ENCODE data around the gene KANSL1. TPM values are rescaled to one million over a fixed set of nuclear protein-coding genes. Genes with fewer than 3 reads are reported as not detected.
"Not testable (repeated sequence)": the region's sequence is repeated elsewhere in the genome, so short reads cannot be mapped to it uniquely, and the experiment has no call there.

The KANSL1 gene
- total and polyA plus RNA-seq, 8 donors: 24.6 to 86.6 (median 48.2) TPM

DNA sequence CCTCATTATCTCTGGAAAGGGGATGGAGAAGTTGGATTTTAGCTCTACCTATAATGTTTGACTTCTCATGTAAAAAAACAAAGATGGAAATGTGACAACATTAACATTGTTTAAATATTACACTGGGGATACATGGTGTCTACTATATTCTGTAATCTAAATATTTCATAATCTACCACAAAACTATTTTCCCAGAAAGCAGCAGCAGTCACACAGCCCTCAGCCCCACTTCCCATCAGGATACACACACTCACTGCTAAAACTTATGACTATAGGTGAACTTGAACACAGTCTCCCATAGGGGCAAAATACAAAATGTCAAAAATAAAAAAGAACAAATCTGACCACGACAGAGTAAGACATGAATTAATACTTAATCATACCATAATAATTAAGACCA is 95.7 kb downstream of the KANSL1 start:
- TF ChIP-seq, protein P1, sequence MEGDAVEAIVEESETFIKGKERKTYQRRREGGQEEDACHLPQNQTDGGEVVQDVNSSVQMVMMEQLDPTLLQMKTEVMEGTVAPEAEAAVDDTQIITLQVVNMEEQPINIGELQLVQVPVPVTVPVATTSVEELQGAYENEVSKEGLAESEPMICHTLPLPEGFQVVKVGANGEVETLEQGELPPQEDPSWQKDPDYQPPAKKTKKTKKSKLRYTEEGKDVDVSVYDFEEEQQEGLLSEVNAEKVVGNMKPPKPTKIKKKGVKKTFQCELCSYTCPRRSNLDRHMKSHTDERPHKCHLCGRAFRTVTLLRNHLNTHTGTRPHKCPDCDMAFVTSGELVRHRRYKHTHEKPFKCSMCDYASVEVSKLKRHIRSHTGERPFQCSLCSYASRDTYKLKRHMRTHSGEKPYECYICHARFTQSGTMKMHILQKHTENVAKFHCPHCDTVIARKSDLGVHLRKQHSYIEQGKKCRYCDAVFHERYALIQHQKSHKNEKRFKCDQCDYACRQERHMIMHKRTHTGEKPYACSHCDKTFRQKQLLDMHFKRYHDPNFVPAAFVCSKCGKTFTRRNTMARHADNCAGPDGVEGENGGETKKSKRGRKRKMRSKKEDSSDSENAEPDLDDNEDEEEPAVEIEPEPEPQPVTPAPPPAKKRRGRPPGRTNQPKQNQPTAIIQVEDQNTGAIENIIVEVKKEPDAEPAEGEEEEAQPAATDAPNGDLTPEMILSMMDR (IDR thresholded peaks at IDR 0.05): no peak
- ATAC-seq (no peak), FAIRE-seq (no peak), DNase-seq (no peak)
- H3K27me3 ChIP-seq: no peaks in the 10 kb centered on the region
- H3K4me3 ChIP-seq: no peak overlapping the region
- intact Hi-C loops (cut with DNase I): no loop called here
- H3K9me3 ChIP-seq: no peaks in the 10 kb centered on the region
- WGBS, 2 donors: 17 to 46% methylated on average over 1 of the region's 1 CpG
- peaks cover 9 to 32% (median 21%) of the 10 kb centered on the region in 3 donors for H3K4me1 ChIP-seq
- H3K36me3 ChIP-seq: no peaks in the 10 kb centered on the region
- H3K27ac ChIP-seq: no peak overlapping the region

DNA sequence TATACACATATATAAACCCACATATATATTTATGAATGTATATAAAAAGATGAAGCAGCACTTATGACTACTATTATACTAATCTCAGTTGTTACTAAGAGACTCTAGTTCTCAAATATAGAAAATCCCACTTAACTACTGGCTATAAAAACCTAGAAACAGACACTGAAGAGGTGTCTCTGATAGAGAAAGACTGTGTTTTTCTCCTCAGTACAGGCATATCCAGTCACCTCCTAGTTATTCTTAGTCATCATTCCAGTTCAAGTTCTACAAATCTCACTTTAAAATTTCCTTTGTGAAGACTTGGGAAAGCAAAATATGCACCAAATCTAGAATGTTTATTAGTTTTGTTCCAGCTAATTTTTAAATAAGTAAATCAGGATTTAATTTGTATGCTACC is 100.2 kb downstream of the KANSL1 start:
- TF ChIP-seq, protein P1 (IDR thresholded peaks at IDR 0.05): no peak
- Histone ChIP-seq H3K36me3 (no peaks in the 10 kb centered on the region), H3K27ac (no peak overlapping the region), H3K27me3 (no peaks in the 10 kb centered on the region), H3K9me3 (no peaks in the 10 kb centered on the region), H3K4me3 (no peak overlapping the region), H3K4me1 (no peaks in the 10 kb centered on the region)
- FAIRE-seq (no peak), ATAC-seq (no peak), DNase-seq (no peak)
- intact Hi-C loops (cut with DNase I): no loop called here

DNA sequence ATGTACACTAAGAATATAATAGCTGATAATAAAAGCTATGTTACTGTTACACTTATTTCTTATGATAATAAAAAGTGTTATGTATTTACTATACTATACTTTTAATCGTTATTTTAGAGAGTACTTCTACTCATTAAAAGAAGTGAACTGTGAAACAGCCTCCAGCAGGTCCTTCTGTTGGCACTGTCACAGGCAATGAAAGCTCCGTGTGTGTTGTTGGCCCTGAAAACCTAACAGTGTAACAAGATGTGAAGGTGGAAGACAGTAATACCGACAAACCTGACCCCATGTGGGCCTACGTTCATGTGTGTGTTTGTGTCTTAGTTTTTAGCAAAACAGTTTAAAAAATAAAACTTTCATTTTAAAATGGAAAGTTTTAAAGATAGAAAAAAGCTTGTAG is 102.4 kb downstream of the KANSL1 start:
- H3K27ac ChIP-seq: no peak overlapping the region
- H3K36me3 ChIP-seq: no peaks in the 10 kb centered on the region
- FAIRE-seq: no peak
- no peaks in the 10 kb centered on the region for H3K4me1 ChIP-seq
- no peak for DNase-seq
- TF ChIP-seq, protein P1 (IDR thresholded peaks at IDR 0.05): no peak
- H3K4me3 ChIP-seq: no peak overlapping the region
- intact Hi-C loops (cut with DNase I): no loop called here
- H3K27me3 ChIP-seq: no peaks in the 10 kb centered on the region
- 65 to 66% methylated on average over 4 of the region's 4 CpGs for WGBS, 2 donors
- no peaks in the 10 kb centered on the region for H3K9me3 ChIP-seq
- ATAC-seq: no peak

DNA sequence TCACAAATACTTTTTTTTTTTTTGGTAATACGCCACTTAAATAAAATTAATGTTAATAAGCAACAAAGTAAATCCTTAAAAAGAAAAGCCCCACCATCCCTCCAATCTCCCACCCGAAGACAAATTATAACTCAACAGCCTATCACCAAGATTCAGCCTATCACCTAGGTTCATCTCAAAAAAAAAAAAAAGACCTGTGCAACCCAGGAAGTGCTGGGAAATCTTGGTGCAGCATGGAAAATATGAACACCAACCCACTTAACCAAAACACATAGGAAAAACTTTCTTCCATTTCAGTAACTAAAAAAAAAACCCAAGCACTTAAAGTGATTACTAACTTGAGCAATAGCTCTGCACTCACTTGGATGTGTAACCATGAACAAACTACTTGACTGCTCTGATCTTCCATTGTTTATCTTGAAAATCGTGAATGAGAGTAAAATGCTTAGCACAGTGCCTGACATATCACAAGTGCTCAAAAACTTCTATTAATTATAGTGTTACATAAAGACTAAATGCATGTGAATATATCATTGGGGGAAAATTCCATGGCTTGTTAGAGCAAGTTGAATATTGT is 103.8 kb downstream of the KANSL1 start:
- Histone ChIP-seq H3K36me3 (no peaks in the 10 kb centered on the region), H3K9me3 (no peaks in the 10 kb centered on the region), H3K27ac (no peak overlapping the region), H3K4me1 (peaks cover 6 to 9% (median 8%) of the 10 kb centered on the region in 3 donors), H3K27me3 (no peaks in the 10 kb centered on the region), H3K4me3 (no peak overlapping the region)
- WGBS, 2 donors: 71 to 80% methylated on average over 3 of the region's 3 CpGs
- no peak for ATAC-seq
- DNase-seq: no peak
- no peak for FAIRE-seq
- TF ChIP-seq, protein P1 (IDR thresholded peaks at IDR 0.05): no peak
- intact Hi-C loops (cut with DNase I): no loop called here

DNA sequence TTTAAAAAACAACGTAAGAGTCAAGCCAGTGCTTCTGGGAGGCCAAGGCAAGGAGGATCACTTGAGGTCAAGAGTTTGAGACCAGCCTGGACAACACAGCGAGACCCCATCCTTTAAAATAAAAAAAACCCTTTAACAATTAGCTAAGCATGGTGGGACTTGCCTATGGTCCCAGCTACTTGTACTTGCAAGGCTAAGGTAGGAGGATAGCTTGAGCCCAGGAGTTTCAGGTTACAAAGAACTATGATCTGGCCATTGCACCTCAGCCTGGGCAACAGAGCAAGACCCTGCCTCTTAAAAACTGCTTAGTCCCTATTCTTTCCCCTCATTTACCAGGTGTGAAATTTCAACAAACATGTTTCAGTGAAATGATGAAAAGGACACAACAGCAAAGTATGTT is 104.6 kb downstream of the KANSL1 start:
- 82 to 93% methylated on average over 2 of the region's 2 CpGs for WGBS, 2 donors

DNA sequence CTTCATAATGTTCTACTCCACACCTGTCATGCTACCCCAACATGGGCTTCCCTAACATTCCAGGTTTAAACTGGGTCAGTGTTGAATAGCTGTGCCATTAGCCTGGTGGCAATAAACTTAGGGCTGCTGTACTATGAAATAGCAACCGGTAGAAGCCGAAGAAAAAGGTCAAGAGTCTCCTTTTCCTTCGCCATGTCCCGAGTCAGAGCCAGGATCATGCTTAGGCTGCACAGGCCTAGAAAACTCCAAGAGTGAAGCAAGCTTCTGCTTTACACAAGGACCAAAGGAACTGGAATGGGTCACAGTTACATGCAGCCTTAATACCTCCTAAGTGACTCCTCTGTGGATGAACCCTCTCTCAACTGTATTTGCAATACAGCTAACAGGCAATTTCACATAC is 105.4 kb downstream of the KANSL1 start:
- DNase-seq; intact Hi-C loops (cut with DNase I); H3K36me3 ChIP-seq; H3K4me3 ChIP-seq; H3K27me3 ChIP-seq; H3K27ac ChIP-seq; FAIRE-seq; H3K9me3 ChIP-seq; ATAC-seq: not testable (repeated sequence)
- 93 to 100% methylated on average over 4 of the region's 4 CpGs for WGBS, 2 donors
- H3K4me1 ChIP-seq: peaks cover 14 to 18% (median 17%) of the 10 kb centered on the region in 3 donors

More for the DNA sequence above, 104.6 kb downstream of the KANSL1 start:
- Histone ChIP-seq H3K36me3 (no peaks in the 10 kb centered on the region), H3K27me3 (no peaks in the 10 kb centered on the region), H3K4me1 (peaks cover 7 to 11% (median 9%) of the 10 kb centered on the region in 3 donors), H3K9me3 (no peaks in the 10 kb centered on the region), H3K27ac (no peak overlapping the region), H3K4me3 (no peak overlapping the region)
- TF ChIP-seq, protein P1 (IDR thresholded peaks at IDR 0.05): no peak
- no peak for ATAC-seq
- intact Hi-C loops (cut with DNase I): no loop called here
- no peak for DNase-seq
- FAIRE-seq: no peak

Data from pancreas (tissue), 10 donors.